ENCODE measurements around the gene WASF3.
A peak's percentile ranks its signal among the peaks of the same experiment; 100 is the strongest.

Gene WASF3

DNA sequence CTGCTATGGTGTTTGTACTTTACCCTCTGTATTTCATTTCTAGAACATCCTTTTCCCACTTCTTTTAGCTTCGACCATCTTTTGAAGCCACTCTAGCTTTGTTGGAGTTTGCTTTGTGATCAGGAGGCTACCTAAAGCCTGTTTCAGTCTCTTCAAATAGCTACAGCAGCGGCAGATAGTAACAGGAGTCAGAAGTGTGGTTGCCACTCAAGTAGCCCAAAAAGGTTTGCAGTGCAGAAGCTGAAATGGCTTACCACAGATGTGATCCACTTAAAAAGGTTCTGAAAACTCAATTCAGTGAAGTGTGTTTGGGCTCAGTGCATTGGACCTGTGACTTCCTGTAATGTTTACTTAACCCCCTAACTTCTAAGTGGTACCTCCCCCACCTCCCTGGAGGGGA lies 26.2 kb downstream of the WASF3 start:
- no peak overlapping the region for H3K4me3 ChIP-seq (ENCODE audit: low read depth, low read length)
- DNase-seq (ENCODE audit: low read depth), result no peak

DNA sequence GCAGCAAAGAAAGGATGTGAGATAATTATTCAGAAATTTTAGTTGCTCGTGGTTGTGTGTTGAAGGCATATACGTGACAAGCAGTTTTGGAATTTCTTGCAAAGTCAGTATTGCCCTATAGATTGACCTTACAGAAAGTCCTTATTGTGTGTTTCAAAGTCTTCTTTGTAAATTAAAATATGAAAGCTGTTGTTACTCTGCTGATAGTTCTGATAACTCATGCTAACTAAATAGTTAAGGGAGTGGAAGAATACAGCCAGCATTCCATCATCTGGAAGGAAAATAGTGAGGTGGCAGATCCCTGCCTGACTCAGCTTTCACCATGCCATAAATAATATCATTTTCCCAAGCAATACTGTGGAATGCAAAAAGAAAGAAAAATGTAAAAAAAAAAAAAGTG lies 27.2 kb downstream of the WASF3 start:
- peak; percentile 76 for DNase-seq (ENCODE audit: low read depth)
- H3K4me3 ChIP-seq (ENCODE audit: low read depth, low read length), result no peak overlapping the region

DNA sequence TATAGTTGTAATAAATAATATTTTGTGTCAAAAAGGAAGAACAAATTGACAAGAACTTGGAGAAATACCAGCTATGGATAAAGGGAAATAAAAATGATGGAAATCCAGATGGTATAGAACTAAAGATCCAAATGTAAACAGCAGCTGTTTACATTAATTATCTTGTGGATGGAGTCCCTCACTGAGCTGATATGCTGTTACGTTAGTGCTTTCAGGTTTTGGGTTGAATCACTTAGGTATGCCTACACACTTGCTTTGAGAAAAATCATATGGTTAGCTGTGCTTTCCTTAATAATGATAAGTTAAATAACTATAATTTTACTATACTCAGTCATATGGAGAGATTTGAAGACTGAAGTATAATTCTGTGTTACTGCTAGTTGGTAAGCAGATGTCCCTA lies 27.7 kb downstream of the WASF3 start:
- peak; percentile 26 for DNase-seq (ENCODE audit: low read depth)
- no peak overlapping the region for H3K4me3 ChIP-seq (ENCODE audit: low read depth, low read length)

DNA sequence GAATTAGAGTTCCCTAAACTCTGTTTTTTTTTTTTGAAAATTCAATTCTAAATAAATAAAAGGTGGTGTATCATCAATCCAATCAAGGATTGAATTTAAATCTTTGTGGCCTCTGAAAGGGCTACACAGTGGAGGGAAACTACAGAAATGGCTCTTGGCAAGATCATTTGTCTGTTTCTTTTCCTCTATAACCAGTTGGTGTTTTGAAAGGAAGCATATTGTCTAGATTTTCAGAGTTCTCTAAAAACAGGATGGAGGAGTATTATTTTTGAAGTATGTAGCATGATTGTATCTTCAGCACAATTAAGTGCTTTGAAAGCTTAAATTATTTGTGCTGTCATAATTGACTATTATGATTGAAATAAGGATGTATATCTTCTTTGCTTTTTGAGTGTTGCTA lies 29.8 kb downstream of the WASF3 start:
- H3K4me3 ChIP-seq (ENCODE audit: low read depth, low read length), result no peak overlapping the region
- no peak for DNase-seq (ENCODE audit: low read depth)

DNA sequence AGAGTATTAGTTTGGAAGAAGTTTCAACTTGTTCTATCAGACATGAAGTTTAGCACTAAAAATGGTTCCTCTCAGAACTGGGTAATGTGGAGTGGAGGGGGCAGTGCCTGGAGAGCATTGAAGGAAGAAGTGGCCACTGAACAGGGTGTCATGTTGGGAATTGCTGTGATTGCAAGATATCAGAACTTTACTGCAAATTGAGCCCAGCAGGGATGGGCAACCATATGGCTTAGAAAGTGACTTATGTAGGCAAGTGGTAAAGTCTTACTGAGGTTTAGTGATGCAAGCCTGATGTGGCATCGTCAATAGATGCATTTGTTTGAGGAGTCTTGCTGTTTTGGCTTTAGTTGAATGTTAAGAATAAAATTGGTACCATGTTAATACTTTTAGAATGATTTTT lies 31.7 kb downstream of the WASF3 start:
- no peak for DNase-seq (ENCODE audit: low read depth)
- H3K4me3 ChIP-seq (ENCODE audit: low read depth, low read length), result no peak overlapping the region

DNA sequence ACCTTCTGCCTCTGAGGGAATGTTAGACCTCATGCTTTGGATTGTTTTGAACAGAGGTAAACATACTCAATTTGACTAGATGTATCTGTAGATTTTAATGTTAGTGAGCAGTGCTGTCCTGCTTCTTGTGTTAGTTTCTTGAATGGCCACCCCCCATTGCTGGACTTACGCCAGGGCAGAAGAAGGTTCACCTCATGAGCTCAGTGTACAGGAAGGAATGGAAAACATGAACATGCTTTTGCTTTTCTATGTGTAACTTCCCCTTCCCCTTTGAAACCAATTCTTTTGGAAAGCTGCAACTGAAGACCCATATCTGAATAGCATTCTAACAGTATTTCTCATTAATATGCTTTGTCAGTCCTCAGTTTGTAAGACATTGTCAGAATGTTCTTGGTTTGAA lies 32.3 kb downstream of the WASF3 start:
- peak; percentile 39 for DNase-seq (ENCODE audit: low read depth)
- H3K4me3 ChIP-seq (ENCODE audit: low read depth, low read length), result no peak overlapping the region

DNA sequence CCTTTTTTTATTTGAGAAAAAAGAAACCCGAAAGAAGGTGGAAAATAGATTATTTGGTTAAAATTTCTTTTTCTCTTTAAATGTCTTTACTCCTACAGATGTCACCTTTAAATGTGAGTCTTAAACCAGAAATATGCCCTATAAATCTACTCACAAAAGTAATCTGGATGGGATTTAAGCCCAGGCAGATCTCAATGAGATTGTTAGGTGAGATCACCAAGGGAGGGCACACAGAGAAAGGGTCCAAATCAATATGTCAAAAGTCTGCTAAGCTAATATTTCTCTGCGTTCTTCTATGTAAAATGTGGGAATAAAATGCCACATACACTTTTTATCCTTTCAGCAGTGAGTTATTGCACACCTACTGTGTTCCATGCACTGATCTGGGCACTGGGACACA lies 32.9 kb downstream of the WASF3 start:
- DNase-seq (ENCODE audit: low read depth), result no peak
- no peak overlapping the region for H3K4me3 ChIP-seq (ENCODE audit: low read depth, low read length)

DNA sequence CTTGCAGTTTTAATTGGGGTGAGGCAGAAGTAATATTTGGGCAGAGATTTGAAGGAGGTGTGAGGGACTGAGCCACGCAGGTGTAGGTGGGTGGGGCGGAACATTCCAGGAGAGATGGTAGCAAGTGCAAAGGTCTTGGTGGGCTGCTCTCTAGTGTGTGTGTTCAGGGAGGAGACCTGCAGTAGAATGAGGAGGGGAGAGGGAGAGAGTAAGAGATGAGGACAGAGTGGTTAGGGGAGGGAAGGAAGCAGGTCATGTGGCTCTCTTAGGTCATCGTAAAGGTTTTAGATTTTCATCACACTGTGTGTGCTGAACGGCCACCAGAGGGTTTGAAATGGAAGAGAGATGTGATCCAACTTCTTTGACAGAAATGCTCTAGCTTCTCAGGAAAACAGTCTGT lies 33.5 kb downstream of the WASF3 start:
- DNase-seq (ENCODE audit: low read depth), result no peak

DNA sequence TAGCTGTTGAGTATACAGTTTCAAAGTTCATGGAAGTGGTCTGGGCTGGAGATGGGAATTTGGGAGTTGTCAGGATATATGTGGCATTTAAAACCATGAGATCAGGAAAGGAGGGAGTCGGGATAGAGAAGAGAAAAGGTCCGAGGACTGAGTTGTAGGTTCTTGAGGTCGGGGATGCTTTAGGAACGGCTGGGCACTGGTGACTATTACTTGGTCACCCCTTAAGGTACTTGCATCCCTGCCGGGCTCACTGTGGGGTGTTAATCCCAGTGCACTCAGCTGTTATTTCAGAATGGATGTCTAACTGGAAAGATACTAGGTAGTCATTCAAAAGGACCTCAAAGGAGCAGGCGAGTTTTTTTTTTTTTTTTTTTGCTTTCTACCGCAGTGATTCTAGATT lies 34.2 kb downstream of the WASF3 start:
- no peak for DNase-seq (ENCODE audit: low read depth)
- no peak overlapping the region for H3K4me3 ChIP-seq (ENCODE audit: low read depth, low read length)

More for the DNA sequence above, 33.5 kb downstream of the WASF3 start:
- no peak overlapping the region for H3K4me3 ChIP-seq (ENCODE audit: low read depth, low read length)

DNA sequence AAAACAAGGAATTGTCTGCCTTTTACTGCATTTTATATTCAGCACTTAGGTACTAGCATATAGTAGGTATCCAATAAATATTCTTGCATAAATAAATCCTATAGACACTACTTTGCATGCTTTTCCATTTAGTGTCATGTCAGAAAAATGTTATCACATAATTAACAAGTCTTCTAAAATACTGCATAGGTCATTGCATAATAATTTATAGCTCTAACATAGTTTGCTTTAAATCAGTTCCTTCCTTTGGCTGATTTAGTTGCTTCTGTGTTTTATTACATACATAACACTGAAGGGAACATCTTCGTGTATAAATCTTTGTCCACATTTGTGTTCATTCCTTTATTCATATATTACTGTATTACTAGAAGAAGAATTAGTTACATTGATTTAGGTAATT lies 36.2 kb downstream of the WASF3 start:
- no peak overlapping the region for H3K4me3 ChIP-seq (ENCODE audit: low read depth, low read length)
- no peak for DNase-seq (ENCODE audit: low read depth)

DNA sequence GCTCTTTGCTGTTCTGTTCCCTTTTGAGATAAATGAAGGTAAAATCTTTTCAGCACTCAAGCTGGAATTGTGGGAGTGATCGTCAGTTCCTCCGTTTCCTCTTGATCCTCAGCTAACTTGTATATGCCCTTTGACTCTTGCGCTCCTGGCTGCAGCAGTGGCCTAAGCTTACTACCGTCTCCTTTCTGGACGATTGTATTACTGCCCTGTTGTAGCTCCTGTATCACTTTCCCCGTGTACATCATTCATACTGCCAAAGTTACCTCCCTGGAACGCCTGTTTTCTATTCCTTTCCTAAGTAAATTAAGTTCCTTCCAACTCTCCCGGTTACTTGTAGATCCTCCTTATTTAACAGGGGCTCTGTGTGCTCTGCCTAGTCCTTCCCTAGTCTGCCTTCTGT lies 36.9 kb downstream of the WASF3 start:
- H3K4me3 ChIP-seq (ENCODE audit: low read depth, low read length), result no peak overlapping the region
- no peak for DNase-seq (ENCODE audit: low read depth)

DNA sequence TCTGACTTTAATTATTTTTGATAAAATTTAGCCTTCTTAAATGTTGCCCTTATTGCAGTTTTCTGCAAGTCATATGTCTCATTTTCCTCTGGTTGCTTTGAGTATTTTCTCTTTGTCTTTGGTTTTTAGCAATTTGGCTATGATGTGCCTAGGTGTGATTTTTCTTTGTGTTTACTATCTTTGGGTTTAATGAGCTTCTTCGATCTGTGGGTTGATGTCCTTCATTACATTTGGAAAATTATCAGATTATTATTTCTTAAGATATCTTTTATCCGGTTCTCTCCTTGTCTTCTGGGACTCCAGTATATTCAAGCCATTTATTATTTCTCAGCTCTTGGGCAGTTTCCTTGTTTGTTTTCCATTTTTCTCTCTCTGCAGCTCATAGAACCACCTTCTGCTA lies 39.0 kb downstream of the WASF3 start:
- no peak for DNase-seq (ENCODE audit: low read depth)
- no peak overlapping the region for H3K4me3 ChIP-seq (ENCODE audit: low read depth, low read length)

DNA sequence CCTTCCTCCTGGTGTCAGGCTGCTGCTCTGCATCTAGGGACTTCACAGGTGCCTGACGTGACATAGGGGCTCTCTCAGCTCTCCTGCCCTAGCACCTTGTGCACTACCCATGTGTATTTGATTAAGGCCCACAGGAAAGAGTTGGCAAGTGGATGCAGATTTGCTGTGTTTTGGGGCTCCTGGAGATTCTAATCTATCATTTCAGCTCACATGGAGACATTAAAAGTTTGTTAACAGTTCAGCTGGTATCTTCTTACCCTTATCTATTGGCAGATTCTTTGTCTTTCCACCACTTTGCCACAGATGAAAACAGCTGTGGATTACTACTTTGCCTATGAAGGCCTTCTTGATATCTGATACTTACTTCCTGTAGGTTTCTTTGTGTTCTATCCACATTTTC lies 41.9 kb downstream of the WASF3 start:
- H3K4me3 ChIP-seq (ENCODE audit: low read depth, low read length), result no peak overlapping the region
- no peak for DNase-seq (ENCODE audit: low read depth)

DNA sequence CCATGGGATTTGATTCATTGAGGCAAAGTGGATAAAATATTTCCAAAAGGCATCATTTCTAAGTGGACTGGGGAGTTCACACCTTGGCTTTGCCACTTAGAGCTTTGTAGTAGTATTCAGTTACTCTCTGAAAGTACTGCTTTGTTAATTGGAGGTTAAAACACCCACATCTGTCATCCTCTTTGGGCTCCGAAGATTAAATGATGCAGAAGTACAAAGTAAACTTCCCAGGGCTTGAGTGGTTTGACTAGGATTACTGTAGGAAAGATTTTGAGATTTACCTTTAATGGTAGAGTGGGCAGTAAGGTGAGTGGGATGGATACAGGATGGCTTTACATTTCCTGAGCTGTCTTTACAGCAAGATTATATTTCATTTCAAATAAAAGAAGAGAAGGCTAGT lies 42.4 kb downstream of the WASF3 start:
- H3K4me3 ChIP-seq (ENCODE audit: low read depth, low read length), result no peak overlapping the region

DNA sequence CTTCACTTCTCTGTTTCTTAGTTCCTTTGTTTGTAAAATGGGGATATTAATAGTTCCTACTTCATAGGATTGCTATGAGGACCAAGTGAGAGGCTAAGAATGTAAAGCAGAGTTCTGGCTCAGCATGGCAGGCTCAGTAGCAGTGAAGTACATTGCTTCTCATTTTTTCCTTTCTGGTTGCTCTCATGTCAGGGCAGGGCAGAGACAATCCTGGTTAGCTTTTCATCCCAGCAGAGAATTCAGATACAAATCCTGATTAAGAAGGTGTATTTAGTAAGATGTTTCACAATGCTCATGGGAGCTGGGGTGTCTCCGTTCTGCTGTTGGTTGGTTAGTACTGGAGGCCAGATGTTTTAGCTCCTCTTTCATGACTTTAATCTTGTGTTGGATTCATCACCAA lies 42.9 kb downstream of the WASF3 start:
- DNase-seq (ENCODE audit: low read depth), result peak; percentile 42

More for the DNA sequence above, 42.4 kb downstream of the WASF3 start:
- DNase-seq (ENCODE audit: low read depth), result no peak

DNA sequence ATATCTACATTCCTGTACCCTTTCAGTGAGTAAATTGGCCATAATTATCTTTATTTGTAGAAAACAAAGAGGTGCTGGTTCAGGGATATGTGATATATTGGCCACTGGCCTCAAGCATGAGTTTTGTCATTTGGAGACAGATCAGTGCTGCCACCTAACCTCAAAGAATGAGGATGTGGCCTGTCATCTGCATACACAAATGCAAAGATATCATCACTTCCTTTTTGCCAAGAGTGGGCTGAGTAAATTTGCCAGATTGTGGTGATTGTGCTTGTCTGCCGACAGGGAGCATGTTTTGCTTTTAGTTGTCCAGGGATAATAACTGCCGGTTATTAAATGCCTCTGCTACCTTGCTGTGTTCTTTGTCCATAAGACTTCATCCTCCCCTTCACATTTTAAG lies 44.2 kb downstream of the WASF3 start:
- H3K4me3 ChIP-seq (ENCODE audit: low read depth, low read length), result no peak overlapping the region
- DNase-seq (ENCODE audit: low read depth), result no peak

More for the DNA sequence above, 42.9 kb downstream of the WASF3 start:
- H3K4me3 ChIP-seq (ENCODE audit: low read depth, low read length), result no peak overlapping the region

DNA sequence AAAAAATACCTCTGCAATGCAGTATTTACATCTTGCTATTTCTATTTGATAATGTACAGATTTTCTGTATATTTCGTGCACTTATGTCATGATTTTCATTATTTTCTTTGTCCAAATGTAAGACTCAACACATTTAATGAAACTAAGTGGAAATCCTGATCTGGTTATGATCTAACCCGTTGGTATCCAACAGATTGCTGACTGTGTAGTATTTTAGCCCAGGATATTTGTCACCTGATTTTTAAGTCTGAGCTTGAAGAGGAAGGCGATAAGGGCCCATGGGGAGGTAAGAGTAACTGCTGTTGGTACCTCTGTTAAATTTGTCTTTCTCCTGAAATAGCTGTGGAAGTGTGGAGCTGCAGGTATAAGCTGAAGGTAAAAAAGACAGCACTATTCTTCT lies 45.3 kb downstream of the WASF3 start:
- no peak for DNase-seq (ENCODE audit: low read depth)
- no peak overlapping the region for H3K4me3 ChIP-seq (ENCODE audit: low read depth, low read length)

DNA sequence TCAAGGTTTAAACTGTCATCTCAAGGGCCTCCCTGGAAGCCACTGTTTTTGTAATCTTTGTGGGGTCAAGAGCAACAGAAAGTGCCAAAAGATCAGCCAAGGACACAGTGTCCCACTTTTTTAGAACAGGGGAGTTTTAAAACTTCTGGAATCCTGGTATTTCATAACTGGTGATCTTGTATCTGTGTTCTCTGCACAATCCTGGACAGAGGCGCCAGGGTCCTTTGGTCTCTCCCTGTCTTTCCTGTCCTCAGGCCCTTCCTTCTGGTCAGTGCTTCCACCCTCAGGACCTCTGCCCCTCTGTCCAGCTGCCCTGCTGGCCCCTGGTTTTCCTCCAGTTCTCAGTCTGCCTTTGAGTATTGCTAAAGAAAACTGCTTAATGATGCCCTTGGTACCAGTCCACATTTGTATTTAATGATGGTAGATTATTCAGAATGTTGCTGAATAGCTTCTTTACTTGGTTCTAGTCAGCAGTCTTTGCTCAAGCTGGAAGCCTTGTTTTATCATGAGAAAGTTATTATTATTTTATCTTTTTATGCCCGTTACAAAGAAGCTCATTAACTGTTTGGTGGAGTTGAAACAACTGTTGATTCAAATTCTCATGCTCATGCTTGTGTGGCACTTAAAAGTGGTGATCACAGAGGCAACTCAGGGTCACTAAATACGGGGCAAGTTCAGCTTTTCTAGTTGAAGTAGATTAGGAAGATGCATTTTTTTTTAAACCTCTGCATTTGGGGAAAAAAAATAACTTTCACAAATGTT lies 47.5 kb downstream of the WASF3 start:
- H3K4me3 ChIP-seq (ENCODE audit: low read depth, low read length), result no peak overlapping the region
- no peak for DNase-seq (ENCODE audit: low read depth)

DNA sequence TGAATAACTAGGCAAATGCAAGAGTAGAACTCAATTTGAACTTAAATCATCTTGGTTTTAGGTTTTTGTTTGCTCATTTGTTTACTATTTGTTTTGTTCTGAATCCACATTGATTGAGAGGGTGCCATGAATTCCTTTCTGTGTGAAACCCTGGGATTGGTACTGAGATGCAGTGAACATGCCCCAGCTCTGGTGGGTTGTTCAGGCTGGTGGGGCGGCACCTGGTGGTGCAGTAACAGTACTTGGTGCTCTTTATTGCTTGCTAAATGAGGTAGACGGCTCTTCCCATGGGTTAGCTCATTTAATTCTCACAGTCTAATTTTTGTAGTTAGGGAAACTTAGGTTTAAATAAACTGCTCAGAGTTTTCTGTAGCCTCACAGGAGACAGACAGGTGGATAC lies 48.4 kb downstream of the WASF3 start:
- H3K4me3 ChIP-seq (ENCODE audit: low read depth, low read length), result no peak overlapping the region
- DNase-seq (ENCODE audit: low read depth), result no peak

DNA sequence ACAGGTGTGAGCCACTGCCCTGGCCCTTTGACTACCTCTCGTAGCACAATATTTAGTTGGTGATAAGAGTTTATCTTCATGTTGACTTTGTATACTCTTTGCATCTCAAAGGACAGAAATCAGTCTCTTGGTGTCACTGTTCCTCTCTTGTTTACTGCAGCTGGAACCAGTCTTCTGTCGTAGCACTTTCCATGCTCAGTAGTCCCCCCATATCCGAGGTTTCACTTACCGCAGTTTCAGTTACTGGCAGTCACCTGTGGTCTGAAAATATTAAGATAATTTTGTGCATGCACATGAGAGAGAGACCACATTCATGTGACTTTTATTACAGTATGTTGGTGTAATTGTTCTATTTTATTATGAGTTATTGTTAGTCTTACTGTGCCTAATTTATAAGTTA lies 49.1 kb downstream of the WASF3 start:
- DNase-seq (ENCODE audit: low read depth), result no peak
- no peak overlapping the region for H3K4me3 ChIP-seq (ENCODE audit: low read depth, low read length)

DNA sequence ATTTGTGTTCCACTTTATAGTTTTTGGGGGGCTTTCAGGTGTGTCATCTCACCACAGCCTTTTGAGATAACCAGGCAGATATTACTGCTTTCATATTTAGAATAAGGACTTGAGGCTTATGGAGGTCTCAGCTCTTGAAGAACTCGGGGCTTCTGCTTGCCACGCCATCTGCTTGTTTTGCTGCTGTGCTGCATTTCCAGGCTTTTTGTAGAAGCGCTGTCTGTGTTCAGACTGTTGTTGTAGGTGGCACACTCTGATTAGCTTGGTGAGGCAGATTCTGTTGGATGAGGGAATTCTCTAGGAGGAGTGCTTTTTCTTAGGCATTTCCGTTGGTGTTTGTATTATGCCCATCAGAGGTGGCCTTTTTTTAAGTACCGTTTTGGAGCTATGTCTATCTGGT lies 57.2 kb downstream of the WASF3 start:
- H3K4me3 ChIP-seq (ENCODE audit: low read depth, low read length), result no peak overlapping the region
- DNase-seq (ENCODE audit: low read depth), result no peak

DNA sequence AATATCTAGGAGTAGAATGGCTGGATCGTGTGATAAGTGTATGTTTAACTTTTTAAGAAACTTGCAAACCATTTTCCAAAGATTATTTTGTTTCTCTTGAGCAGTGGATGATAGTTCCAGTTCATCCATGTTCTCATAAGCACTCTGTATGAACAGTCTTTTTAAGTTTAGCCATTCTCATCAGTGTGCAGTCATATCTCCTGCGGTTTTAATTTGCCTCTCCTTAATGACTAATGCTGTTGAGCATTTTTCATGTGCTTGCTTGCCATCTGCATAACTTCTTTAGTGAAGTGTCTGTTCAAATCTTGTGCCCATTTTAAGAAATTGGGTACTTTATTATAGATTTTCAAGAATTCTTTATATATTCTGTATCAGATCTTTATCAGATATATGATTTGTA lies 58.6 kb downstream of the WASF3 start:
- H3K4me3 ChIP-seq (ENCODE audit: low read depth, low read length), result no peak overlapping the region
- no peak for DNase-seq (ENCODE audit: low read depth)
